Measurements from ENCODE around the gene TBC1D16. TPM values are rescaled to one million over a fixed set of nuclear protein-coding genes. Genes with fewer than 3 reads are reported as not detected.
A peak's percentile ranks its signal among the peaks of the same experiment; 100 is the strongest.

The TBC1D16 gene
- total and polyA plus RNA-seq, 4 donors: 16.7 to 38.8 (median 31.1) TPM

DNA sequence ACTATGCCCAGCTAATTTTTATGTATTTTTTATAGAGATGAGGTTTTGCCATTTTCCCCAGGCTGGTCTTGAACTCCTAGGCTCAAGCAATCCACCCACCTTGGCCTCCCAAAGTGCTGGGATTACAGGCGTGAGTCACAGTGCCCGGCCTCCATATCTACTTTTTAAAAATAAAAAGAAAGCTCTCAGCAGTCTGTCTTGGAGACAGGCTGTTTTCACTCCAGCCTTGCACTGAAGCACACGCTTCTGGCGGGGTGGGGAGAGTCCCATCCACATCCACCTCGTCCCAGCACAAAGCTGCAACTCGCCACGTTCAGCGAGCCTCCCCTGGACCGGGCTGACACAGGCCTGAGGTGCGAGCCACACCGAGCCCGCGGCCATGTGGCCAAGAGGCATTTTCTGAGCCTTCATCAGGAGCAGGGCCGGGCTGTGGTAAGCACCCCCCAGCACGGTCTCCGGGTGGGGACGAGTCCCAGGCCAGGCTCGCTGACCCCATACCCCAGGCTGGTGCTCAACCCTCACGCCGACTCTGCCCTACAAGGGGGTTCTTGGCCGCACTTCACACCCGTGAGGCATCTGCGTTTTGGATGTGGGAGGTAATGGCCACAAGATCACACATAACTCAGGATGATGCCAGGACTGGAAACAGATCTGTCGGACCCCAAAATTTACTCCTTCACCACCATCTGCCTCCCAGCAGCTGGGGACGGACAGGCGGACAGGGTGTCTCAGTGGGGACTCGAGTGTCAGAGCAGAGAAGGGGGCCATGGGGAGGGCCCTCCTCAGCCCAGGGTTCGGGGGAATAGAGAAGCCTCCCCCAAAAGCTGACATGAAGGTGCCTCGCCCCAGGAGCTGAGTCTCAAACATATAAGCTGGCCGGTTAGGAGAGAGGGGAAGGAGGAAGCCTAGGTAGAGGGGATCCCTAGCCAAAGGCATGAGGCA lies 28.6 kb downstream of the TBC1D16 start:
- 93% methylated on average over 24 of the region's 30 CpGs for WGBS (ENCODE audit: insufficient coverage)
- no peaks in the 10 kb centered on the region for H3K27me3 ChIP-seq (ENCODE audit: control insufficient read depth, insufficient read depth, low read length)
- no peak for DNase-seq (ENCODE audit: low read depth in 4 of 6, low spot score in 6 of 6)
- H3K4me3 ChIP-seq (ENCODE audit: low read depth, low read length): no peak overlapping the region
- peaks cover 26% of the 10 kb centered on the region for H3K4me1 ChIP-seq (ENCODE audit: control insufficient read depth, insufficient read depth, low read length)
- H3K27ac ChIP-seq (ENCODE audit: low read depth, low read length): no peak overlapping the region
- H3K36me3 ChIP-seq (ENCODE audit: control insufficient read depth, insufficient read depth, low read length): peaks cover 82% of the 10 kb centered on the region
- H3K9me3 ChIP-seq (ENCODE audit: control insufficient read depth, insufficient read depth, low read length): no peaks in the 10 kb centered on the region

DNA sequence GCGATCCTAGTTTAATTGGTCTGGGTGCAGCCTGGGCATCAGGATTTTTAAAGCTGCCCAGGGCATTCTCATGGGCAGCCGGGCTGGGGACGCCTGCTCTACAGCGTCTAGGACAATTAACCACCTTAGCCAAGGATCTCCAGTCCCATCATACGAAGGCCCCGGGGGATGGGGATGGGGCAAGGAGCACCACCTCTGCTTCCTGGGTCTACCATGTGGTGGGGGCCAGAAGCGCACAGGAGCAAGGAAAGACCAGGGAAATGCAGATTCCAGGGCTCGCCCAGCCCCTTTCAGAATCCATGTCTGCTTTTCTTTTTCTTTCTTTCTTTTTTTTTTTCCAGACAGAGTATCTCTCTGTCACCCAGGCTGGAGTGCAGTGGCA lies 29.3 kb downstream of the TBC1D16 start:
- Histone ChIP-seq H3K36me3 (ENCODE audit: control insufficient read depth, insufficient read depth, low read length) (peaks cover 78% of the 10 kb centered on the region), H3K4me3 (ENCODE audit: low read depth, low read length) (no peak overlapping the region), H3K27me3 (ENCODE audit: control insufficient read depth, insufficient read depth, low read length) (no peaks in the 10 kb centered on the region), H3K9me3 (ENCODE audit: control insufficient read depth, insufficient read depth, low read length) (no peaks in the 10 kb centered on the region), H3K4me1 (ENCODE audit: control insufficient read depth, insufficient read depth, low read length) (peaks cover 34% of the 10 kb centered on the region), H3K27ac (ENCODE audit: low read depth, low read length) (no peak overlapping the region)
- 43% methylated on average over 8 of the region's 8 CpGs for WGBS (ENCODE audit: insufficient coverage)
- no peak for DNase-seq (ENCODE audit: low read depth in 4 of 6, low spot score in 6 of 6)

DNA sequence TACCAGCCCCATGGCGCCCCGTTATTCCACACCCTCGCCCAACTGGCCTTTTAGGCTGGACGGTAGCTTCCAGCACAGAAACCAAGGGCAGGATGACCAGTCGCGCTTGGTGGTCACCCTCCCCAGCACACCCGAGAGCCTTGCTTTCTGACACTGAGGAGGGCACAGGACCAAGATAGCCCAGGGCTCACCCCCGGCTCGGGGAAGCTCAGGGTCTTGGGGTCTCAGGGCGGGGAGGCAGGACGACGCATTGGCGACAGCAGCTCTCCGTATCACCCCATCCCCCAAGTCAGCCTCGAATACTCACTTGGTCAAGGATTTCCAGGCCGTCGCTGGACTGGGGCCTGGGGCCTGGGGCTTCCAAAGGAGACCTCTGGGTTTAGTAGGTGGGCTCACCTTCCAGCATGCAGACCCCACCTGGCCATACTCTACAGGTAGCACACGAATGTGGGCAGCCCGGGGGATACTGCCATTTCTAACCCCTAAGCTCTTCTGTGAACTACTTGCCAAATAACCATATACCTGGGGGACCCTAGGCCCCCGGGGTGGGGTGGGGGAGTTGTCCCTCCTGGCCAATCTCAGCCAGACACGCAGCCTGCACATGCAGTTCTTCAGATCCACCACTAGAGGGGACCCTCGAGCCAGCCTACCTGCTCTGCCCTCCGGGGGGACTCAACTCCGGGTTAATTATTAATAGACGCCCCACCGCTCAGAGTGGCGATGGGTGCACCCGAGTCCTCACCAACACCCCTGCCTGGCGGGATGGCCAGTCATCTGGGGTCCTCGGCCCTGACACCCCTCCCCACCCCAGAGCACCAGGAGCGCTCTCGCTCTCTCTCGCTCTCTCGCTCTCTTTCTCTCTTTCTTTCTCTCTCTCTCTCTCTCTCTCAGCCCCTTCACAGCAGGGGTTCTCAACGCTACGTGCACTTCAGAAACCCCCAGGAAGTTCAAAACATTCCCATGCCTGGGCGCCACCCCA lies 30.0 kb downstream of the TBC1D16 start:
- Histone ChIP-seq H3K27ac (ENCODE audit: low read depth, low read length) (no peak overlapping the region), H3K9me3 (ENCODE audit: control insufficient read depth, insufficient read depth, low read length) (no peaks in the 10 kb centered on the region), H3K27me3 (ENCODE audit: control insufficient read depth, insufficient read depth, low read length) (no peaks in the 10 kb centered on the region), H3K36me3 (ENCODE audit: control insufficient read depth, insufficient read depth, low read length) (peaks cover 76% of the 10 kb centered on the region), H3K4me1 (ENCODE audit: control insufficient read depth, insufficient read depth, low read length) (peaks cover 41% of the 10 kb centered on the region), H3K4me3 (ENCODE audit: low read depth, low read length) (no peak overlapping the region)
- WGBS (ENCODE audit: insufficient coverage): 54% methylated on average over 34 of the region's 37 CpGs
- DNase-seq (ENCODE audit: low read depth in 4 of 6, low spot score in 6 of 6): peak in 1 of 6 donors; percentile 64

DNA sequence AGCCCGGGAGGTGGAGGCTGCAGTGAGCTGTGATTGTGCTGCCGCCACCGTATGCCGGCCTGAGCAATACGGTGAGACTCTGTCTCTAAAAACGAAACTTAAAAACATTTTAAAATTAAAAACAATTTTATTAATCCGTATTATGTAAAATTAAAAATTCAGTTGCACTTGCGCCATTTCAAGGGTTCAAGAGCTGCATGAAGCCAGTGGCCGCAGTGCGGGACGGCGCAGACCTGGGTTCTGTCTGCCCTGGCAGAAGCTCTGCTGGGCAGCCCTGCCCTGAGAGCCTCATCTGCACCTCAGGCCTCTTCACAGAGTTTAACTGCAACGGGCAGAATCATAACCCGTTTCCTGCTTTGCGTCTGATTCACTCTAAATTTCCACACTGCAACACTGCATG lies 31.7 kb downstream of the TBC1D16 start:
- H3K27me3 ChIP-seq (ENCODE audit: control insufficient read depth, insufficient read depth, low read length): no peaks in the 10 kb centered on the region
- WGBS (ENCODE audit: insufficient coverage): 97% methylated on average over 9 of the region's 15 CpGs
- H3K9me3 ChIP-seq (ENCODE audit: control insufficient read depth, insufficient read depth, low read length): no peaks in the 10 kb centered on the region
- peaks cover 46% of the 10 kb centered on the region for H3K4me1 ChIP-seq (ENCODE audit: control insufficient read depth, insufficient read depth, low read length)
- H3K4me3 ChIP-seq (ENCODE audit: low read depth, low read length): no peak overlapping the region
- peaks cover 59% of the 10 kb centered on the region for H3K36me3 ChIP-seq (ENCODE audit: control insufficient read depth, insufficient read depth, low read length)
- DNase-seq (ENCODE audit: low read depth in 4 of 6, low spot score in 6 of 6): no peak
- H3K27ac ChIP-seq (ENCODE audit: low read depth, low read length): no peak overlapping the region

DNA sequence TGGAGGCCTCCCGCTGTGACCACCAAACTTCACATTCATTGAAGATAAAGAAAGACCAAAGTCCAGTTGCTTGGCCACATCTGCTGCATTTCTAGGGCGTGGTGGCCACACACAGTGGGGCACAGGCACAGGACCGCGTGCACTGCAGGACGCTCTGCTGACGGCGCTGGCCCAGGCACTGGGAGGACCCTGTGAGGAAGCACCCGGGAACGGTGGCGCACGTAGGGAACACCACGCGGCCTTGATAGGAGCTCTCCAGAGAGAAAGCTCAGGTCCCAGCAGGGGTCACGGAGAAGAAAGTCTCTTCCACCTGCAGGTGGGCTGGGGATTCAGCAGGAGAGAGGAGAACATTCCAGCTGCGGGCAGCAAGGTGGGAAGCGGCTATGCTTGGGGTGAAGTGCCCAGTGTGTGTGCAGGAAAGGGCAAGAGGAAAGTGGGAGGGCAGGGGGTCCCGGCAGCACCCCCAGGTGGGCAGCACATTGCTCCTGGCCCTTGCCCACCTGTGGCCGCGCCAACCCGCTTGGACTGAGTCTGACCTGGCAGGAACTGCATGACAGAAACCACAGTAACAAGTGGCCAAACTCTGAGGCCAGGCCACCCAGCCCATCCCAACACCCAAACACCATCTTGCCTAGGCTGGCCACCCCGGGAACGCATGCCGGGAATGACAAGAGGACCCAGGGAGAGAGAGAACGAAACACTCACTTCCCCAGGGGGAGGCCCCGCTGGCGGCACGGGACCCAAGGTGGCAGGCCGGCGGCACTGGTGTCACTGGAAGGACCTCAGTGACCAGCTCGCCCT lies 32.8 kb downstream of the TBC1D16 start:
- H3K36me3 ChIP-seq (ENCODE audit: control insufficient read depth, insufficient read depth, low read length): peaks cover 49% of the 10 kb centered on the region
- no peak for DNase-seq (ENCODE audit: low read depth in 4 of 6, low spot score in 6 of 6)
- 97% methylated on average over 28 of the region's 30 CpGs for WGBS (ENCODE audit: insufficient coverage)
- no peaks in the 10 kb centered on the region for H3K27me3 ChIP-seq (ENCODE audit: control insufficient read depth, insufficient read depth, low read length)
- no peak overlapping the region for H3K4me3 ChIP-seq (ENCODE audit: low read depth, low read length)
- H3K27ac ChIP-seq (ENCODE audit: low read depth, low read length): no peak overlapping the region
- H3K9me3 ChIP-seq (ENCODE audit: control insufficient read depth, insufficient read depth, low read length): no peaks in the 10 kb centered on the region
- peaks cover 41% of the 10 kb centered on the region for H3K4me1 ChIP-seq (ENCODE audit: control insufficient read depth, insufficient read depth, low read length)

DNA sequence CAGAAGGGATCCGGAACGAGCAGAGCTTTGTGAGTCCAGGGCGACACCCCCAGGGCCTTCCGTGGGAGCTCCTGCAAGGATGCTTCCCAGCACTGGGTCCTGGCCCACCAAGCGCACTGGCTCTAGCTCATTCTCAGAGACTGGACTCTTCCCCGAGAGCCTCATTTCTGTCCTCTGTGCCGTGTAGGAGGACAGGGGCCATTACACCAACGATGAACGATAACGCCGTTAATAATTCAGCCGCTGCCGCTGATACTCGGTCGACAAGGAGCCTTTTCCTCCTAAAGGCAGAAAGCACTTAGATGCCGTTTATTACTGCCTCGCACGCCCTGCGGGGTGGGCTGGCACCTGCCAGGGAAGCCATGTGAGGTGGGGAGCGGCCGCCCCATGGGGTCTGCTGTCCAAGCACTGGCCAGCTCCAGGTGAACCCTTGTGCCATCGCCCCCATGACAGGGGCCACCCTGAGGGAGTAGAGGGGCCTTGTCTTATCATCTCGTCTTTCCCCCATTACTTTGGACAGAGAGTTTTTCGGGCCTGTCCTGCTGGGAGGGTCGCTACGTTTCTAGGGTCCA lies 33.5 kb downstream of the TBC1D16 start:
- DNase-seq (ENCODE audit: low read depth in 4 of 6, low spot score in 6 of 6): peak in 1 of 6 donors; percentile 73
- H3K36me3 ChIP-seq (ENCODE audit: control insufficient read depth, insufficient read depth, low read length): peaks cover 42% of the 10 kb centered on the region
- no peaks in the 10 kb centered on the region for H3K27me3 ChIP-seq (ENCODE audit: control insufficient read depth, insufficient read depth, low read length)
- no peaks in the 10 kb centered on the region for H3K9me3 ChIP-seq (ENCODE audit: control insufficient read depth, insufficient read depth, low read length)
- H3K4me1 ChIP-seq (ENCODE audit: control insufficient read depth, insufficient read depth, low read length): peaks cover 41% of the 10 kb centered on the region
- H3K27ac ChIP-seq (ENCODE audit: low read depth, low read length): no peak overlapping the region
- WGBS (ENCODE audit: insufficient coverage): 65% methylated on average over 23 of the region's 26 CpGs
- no peak overlapping the region for H3K4me3 ChIP-seq (ENCODE audit: low read depth, low read length)

DNA sequence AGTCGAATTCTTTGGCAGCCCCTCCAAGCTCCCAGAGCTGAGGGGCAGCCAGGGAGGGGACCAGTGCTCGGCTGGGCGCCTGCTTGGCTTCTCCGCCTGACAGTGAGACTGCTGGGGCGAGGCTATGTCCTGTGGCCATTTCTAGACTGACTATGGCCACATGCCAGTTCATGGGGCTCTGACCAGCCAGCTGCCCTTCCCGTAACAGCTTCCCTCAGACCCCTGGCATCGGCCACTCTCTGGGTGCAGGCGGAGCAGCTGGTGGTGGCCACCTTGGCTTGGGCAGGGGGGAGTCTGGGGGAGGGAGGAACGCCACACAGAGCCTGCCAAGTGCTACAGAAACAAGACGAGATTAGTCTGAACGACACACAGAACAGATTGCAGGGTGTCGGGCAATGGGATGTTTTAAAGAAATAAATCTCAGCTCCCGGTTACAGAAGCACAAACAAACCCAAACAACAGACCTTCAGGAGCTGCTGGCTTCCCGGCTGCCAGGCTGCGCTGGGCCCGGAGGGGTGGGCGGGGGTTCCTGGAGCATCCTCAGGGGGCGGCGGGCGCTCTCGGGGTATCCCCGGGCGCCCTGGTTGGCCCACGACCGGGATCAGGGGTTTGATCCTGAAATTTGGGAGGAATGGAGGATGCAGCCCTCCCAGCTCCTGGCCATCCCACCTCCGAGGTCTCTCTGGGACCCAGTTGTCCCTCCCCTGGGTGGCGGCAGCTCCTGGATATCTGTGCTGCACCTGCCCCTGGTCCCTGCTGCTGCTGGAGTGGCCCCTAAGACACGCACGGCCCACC lies 34.5 kb downstream of the TBC1D16 start:
- Histone ChIP-seq H3K4me1 (ENCODE audit: control insufficient read depth, insufficient read depth, low read length) (peaks cover 38% of the 10 kb centered on the region), H3K9me3 (ENCODE audit: control insufficient read depth, insufficient read depth, low read length) (no peaks in the 10 kb centered on the region), H3K4me3 (ENCODE audit: low read depth, low read length) (no peak overlapping the region), H3K27ac (ENCODE audit: low read depth, low read length) (peak overlapping the region; percentile 22), H3K27me3 (ENCODE audit: control insufficient read depth, insufficient read depth, low read length) (no peaks in the 10 kb centered on the region), H3K36me3 (ENCODE audit: control insufficient read depth, insufficient read depth, low read length) (peaks cover 38% of the 10 kb centered on the region)
- peak in 5 of 6 donors; percentile 60 to 94 (median 66) for DNase-seq (ENCODE audit: low read depth in 4 of 6, low spot score in 6 of 6)
- WGBS (ENCODE audit: insufficient coverage): 54% methylated on average over 10 of the region's 29 CpGs

DNA sequence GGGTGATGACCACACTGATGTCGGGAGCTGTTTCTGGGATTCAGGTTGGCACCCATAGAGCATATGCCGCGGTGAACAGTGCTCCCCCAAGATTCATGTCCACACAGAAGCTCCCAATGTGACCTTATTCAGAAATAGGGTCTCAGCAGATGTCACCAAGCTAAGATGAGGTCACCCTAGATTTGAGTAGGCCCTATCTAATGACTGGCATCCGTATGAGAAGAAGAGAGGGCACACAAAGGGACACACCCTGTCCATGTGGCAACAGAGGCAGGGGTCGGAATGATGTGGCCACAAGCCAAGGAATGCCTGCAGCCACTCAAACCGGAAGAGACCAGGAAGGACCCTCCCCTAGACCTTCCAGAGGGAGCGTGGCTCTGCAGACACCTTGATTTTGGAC lies 35.5 kb downstream of the TBC1D16 start:
- H3K27ac ChIP-seq (ENCODE audit: low read depth, low read length): no peak overlapping the region
- no peak overlapping the region for H3K4me3 ChIP-seq (ENCODE audit: low read depth, low read length)
- H3K9me3 ChIP-seq (ENCODE audit: control insufficient read depth, insufficient read depth, low read length): no peaks in the 10 kb centered on the region
- DNase-seq (ENCODE audit: low read depth in 4 of 6, low spot score in 6 of 6): no peak
- WGBS (ENCODE audit: insufficient coverage): 91% methylated on average over 7 of the region's 7 CpGs
- peaks cover 30% of the 10 kb centered on the region for H3K4me1 ChIP-seq (ENCODE audit: control insufficient read depth, insufficient read depth, low read length)
- no peaks in the 10 kb centered on the region for H3K27me3 ChIP-seq (ENCODE audit: control insufficient read depth, insufficient read depth, low read length)
- peaks cover 33% of the 10 kb centered on the region for H3K36me3 ChIP-seq (ENCODE audit: control insufficient read depth, insufficient read depth, low read length)

All from spinal cord (tissue), 10 donors.